Ascending aorta (tissue), 2 donors: ENCODE results near the gene ATG16L2. TPM values are rescaled to one million over a fixed set of nuclear protein-coding genes. Genes with fewer than 3 reads are reported as not detected.

Source experiments
- DNase-seq, 2 donors: peaks; one replicate each; pipeline ENCODE4 v3.0.0-alpha.2; 2019; ENCODE audit warnings: low spot score in 2 of 2
- H3K27ac ChIP-seq, 2 donors: fragments of 200-600 bp; sonication (generic); one replicate each; pipeline ENCODE4 v1.5.1; 2016 to 2017; ENCODE audit warnings: mild to moderate bottlenecking in 1 of 2
- H3K27me3 ChIP-seq: fragments of 200-600 bp; sonication (generic); one replicate; pipeline ENCODE4 v1.5.1; 2017
- H3K36me3 ChIP-seq, 2 donors: fragments of 200-600 bp; sonication (generic); one replicate each; pipeline ENCODE4 v1.5.1; 2016
- H3K4me1 ChIP-seq, 2 donors: fragments of 200-600 bp; sonication (generic); one replicate each; pipeline ENCODE4 v1.5.1; 2016 to 2017; ENCODE audit warnings: mild to moderate bottlenecking in 1 of 2
- H3K4me3 ChIP-seq, 2 donors: fragments of 200-600 bp; sonication (generic); one replicate each; pipeline ENCODE4 v1.5.1; 2016 to 2017; ENCODE audit warnings: mild to moderate bottlenecking in 1 of 2
- H3K9me3 ChIP-seq, 2 donors: fragments of 200-600 bp; sonication (generic); one replicate each; pipeline ENCODE4 v1.5.1; 2016
- CTCF ChIP-seq, 3 experiments: fragments of 200-600 bp in 2 of 3; fragments of 450-650 bp in 1 of 3; sonication (generic) in 2 of 3; IDR thresholded peaks; one replicate each; pipeline ENCODE4 v1.5.1; 2016 to 2019; ENCODE audit warnings: antibody characterized with exemption in 3 of 3, mild to moderate bottlenecking in 1 of 3, moderate library complexity in 1 of 3
- intact Hi-C: fragments of 100-400 bp; cut with DNase I; formaldehyde crosslinking; loops from one replicate; pipeline ENCODE4 v1.15.1; 2023
- total RNA-seq: library from RNA; depleted of rRNA; stranded (reverse); fragments of >200 nt; gene quantifications from one replicate; pipeline ENCODE4 v1.1.0, GENCODE V29; 2016

ATG16L2 gene
- total RNA-seq, 1 donor from 2014 or later: 21.2 TPM

- Histone ChIP-seq H3K27ac (no peak overlapping the region), H3K9me3 (no peaks in the 10 kb centered on the region), H3K4me1 (peaks cover 0 to 10% of the 10 kb centered on the region in 2 donors), H3K4me3 (no peak overlapping the region), H3K27me3 (no peaks in the 10 kb centered on the region), H3K36me3 (no peaks in the 10 kb centered on the region)
- no peak for TF ChIP-seq CTCF (IDR thresholded peaks at IDR 0.05)
- no peak for DNase-seq
- intact Hi-C loops: no loop called here
Measured at GRCh38 chr11:72774499-72774898, 39.7 kb upstream of the ATG16L2 start.

GRCh38 chr11:72775288-72776110, 38.7 kb upstream of the ATG16L2 start:
- peaks cover 2 to 16% of the 10 kb centered on the region in 2 donors for H3K4me1 ChIP-seq
- no peak for DNase-seq
- no peak for TF ChIP-seq CTCF (IDR thresholded peaks at IDR 0.05)
- H3K27ac ChIP-seq: no peak overlapping the region
- H3K9me3 ChIP-seq: no peaks in the 10 kb centered on the region
- intact Hi-C loops: loop anchor here (5.0 kb wide), 1 partner anchor 48 kb away; no protein-coding TSS in a partner anchor
- H3K4me3 ChIP-seq: no peak overlapping the region
- no peaks in the 10 kb centered on the region for H3K36me3 ChIP-seq
- H3K27me3 ChIP-seq: no peaks in the 10 kb centered on the region

- H3K36me3 ChIP-seq: no peaks in the 10 kb centered on the region
- TF ChIP-seq CTCF (IDR thresholded peaks at IDR 0.05): no peak
- H3K4me1 ChIP-seq: peaks cover 8 to 22% of the 10 kb centered on the region in 2 donors
- H3K4me3 ChIP-seq: no peak overlapping the region
- no peak for DNase-seq
- no peaks in the 10 kb centered on the region for H3K9me3 ChIP-seq
- H3K27ac ChIP-seq: no peak overlapping the region
- no peaks in the 10 kb centered on the region for H3K27me3 ChIP-seq
- intact Hi-C loops: loop anchor here (5.0 kb wide), 1 partner anchor 49 kb away; no protein-coding TSS in a partner anchor
Measured at GRCh38 chr11:72776117-72776843, 37.9 kb upstream of the ATG16L2 start.

GRCh38 chr11:72776844-72777754, 37.1 kb upstream of the ATG16L2 start:
- no peaks in the 10 kb centered on the region for H3K36me3 ChIP-seq
- H3K27ac ChIP-seq: no peak overlapping the region
- no peaks in the 10 kb centered on the region for H3K9me3 ChIP-seq
- H3K4me3 ChIP-seq: no peak overlapping the region
- peaks cover 8 to 25% of the 10 kb centered on the region in 2 donors for H3K4me1 ChIP-seq
- TF ChIP-seq CTCF (IDR thresholded peaks at IDR 0.05): no peak
- DNase-seq: no peak
- H3K27me3 ChIP-seq: no peaks in the 10 kb centered on the region
- intact Hi-C loops: loop anchor here (5.0 kb wide), 1 partner anchor 50 kb away; no protein-coding TSS in a partner anchor

GRCh38 chr11:72777755-72778278, 36.4 kb upstream of the ATG16L2 start:
- intact Hi-C loops: loop anchor here (5.0 kb wide), 1 partner anchor 51 kb away; no protein-coding TSS in a partner anchor
- Histone ChIP-seq H3K9me3 (no peaks in the 10 kb centered on the region), H3K36me3 (no peaks in the 10 kb centered on the region), H3K4me1 (peaks cover 8 to 30% of the 10 kb centered on the region in 2 donors), H3K27ac (no peak overlapping the region), H3K27me3 (no peaks in the 10 kb centered on the region), H3K4me3 (no peak overlapping the region)
- no peak for TF ChIP-seq CTCF (IDR thresholded peaks at IDR 0.05)
- DNase-seq: no peak
